ENCODE results near the gene KCTD4.
"Not testable (repeated sequence)": the region's sequence is repeated elsewhere in the genome, so short reads cannot be mapped to it uniquely, and the experiment has no call there.

Gene KCTD4

GRCh38 chr13:45200701-45201232 is at the start of gene KCTD4:
Gene KCTD4, minus strand, starts transcription at chr13:45201045. Its CDS starts 6,478 bp downstream, at chr13:45194567.
- H3K9me3 Mint-ChIP-seq = no peaks in the 10 kb centered on the region
- H3K36me3 Mint-ChIP-seq (ENCODE audit: low read depth) = peaks cover 47% of the 10 kb centered on the region
- no peaks in the 10 kb centered on the region for H3K27me3 Mint-ChIP-seq
- no peak for DNase-seq
- peaks cover 32% of the 10 kb centered on the region for H3K4me1 Mint-ChIP-seq (ENCODE audit: low read depth)
- H3K27ac Mint-ChIP-seq = no peak within 1 kb of the TSS
- no peak within 1 kb of the TSS for H3K4me3 Mint-ChIP-seq

- no peaks in the 10 kb centered on the region for H3K4me1 Mint-ChIP-seq (ENCODE audit: low read depth)
- H3K27ac Mint-ChIP-seq = no peak overlapping the region
- no peak overlapping the region for H3K4me3 Mint-ChIP-seq
- peaks cover 40% of the 10 kb centered on the region for H3K36me3 Mint-ChIP-seq (ENCODE audit: low read depth)
- no peak for DNase-seq
- no peaks in the 10 kb centered on the region for H3K27me3 Mint-ChIP-seq
- H3K9me3 Mint-ChIP-seq = no peaks in the 10 kb centered on the region
Observed at GRCh38 chr13:45249662-45250061, 48.8 kb upstream of the KCTD4 start.

- H3K9me3 Mint-ChIP-seq; H3K4me3 Mint-ChIP-seq; H3K4me1 Mint-ChIP-seq (ENCODE audit: low read depth); DNase-seq; H3K27me3 Mint-ChIP-seq; H3K27ac Mint-ChIP-seq: not testable (repeated sequence)
- H3K36me3 Mint-ChIP-seq (ENCODE audit: low read depth) = peaks cover 13% of the 10 kb centered on the region
Observed at GRCh38 chr13:45244736-45245135, 43.9 kb upstream of the KCTD4 start.

GRCh38 chr13:45243077-45243476 is 42.2 kb upstream of the KCTD4 start:
- Mint-ChIP-seq H3K36me3 (ENCODE audit: low read depth) (peaks cover 16% of the 10 kb centered on the region), H3K4me3 (no peak overlapping the region), H3K9me3 (no peaks in the 10 kb centered on the region), H3K4me1 (ENCODE audit: low read depth) (peaks cover 4% of the 10 kb centered on the region), H3K27ac (no peak overlapping the region), H3K27me3 (no peaks in the 10 kb centered on the region)
- no peak for DNase-seq

- Mint-ChIP-seq H3K4me1 (ENCODE audit: low read depth) (peaks cover 4% of the 10 kb centered on the region), H3K4me3 (no peak overlapping the region), H3K36me3 (ENCODE audit: low read depth) (peaks cover 16% of the 10 kb centered on the region), H3K27me3 (no peaks in the 10 kb centered on the region), H3K9me3 (no peaks in the 10 kb centered on the region), H3K27ac (no peak overlapping the region)
- no peak for DNase-seq
Observed at GRCh38 chr13:45242524-45242923, 41.7 kb upstream of the KCTD4 start.

- Mint-ChIP-seq H3K9me3 (no peaks in the 10 kb centered on the region), H3K36me3 (ENCODE audit: low read depth) (peaks cover 16% of the 10 kb centered on the region), H3K4me3 (no peak overlapping the region), H3K4me1 (ENCODE audit: low read depth) (peaks cover 4% of the 10 kb centered on the region), H3K27me3 (no peaks in the 10 kb centered on the region), H3K27ac (no peak overlapping the region)
- DNase-seq = no peak
Observed at GRCh38 chr13:45242070-45242469, 41.2 kb upstream of the KCTD4 start.

- no peaks in the 10 kb centered on the region for H3K9me3 Mint-ChIP-seq
- H3K4me3 Mint-ChIP-seq = no peak overlapping the region
- no peak overlapping the region for H3K27ac Mint-ChIP-seq
- H3K27me3 Mint-ChIP-seq = no peaks in the 10 kb centered on the region
- no peak for DNase-seq
- peaks cover 13% of the 10 kb centered on the region for H3K36me3 Mint-ChIP-seq (ENCODE audit: low read depth)
- H3K4me1 Mint-ChIP-seq (ENCODE audit: low read depth) = peaks cover 4% of the 10 kb centered on the region
Observed at GRCh38 chr13:45240143-45240542, 39.3 kb upstream of the KCTD4 start.

- H3K4me1 Mint-ChIP-seq (ENCODE audit: low read depth) = peaks cover 4% of the 10 kb centered on the region
- no peaks in the 10 kb centered on the region for H3K27me3 Mint-ChIP-seq
- H3K27ac Mint-ChIP-seq = no peak overlapping the region
- H3K36me3 Mint-ChIP-seq (ENCODE audit: low read depth) = peaks cover 11% of the 10 kb centered on the region
- DNase-seq = no peak
- H3K4me3 Mint-ChIP-seq = no peak overlapping the region
- no peaks in the 10 kb centered on the region for H3K9me3 Mint-ChIP-seq
Observed at GRCh38 chr13:45238945-45239795, 38.3 kb upstream of the KCTD4 start.

- Mint-ChIP-seq H3K4me3 (no peak overlapping the region), H3K36me3 (ENCODE audit: low read depth) (peaks cover 13% of the 10 kb centered on the region), H3K4me1 (ENCODE audit: low read depth) (peaks cover 15% of the 10 kb centered on the region), H3K9me3 (no peaks in the 10 kb centered on the region), H3K27ac (no peak overlapping the region), H3K27me3 (no peaks in the 10 kb centered on the region)
- no peak for DNase-seq
Observed at GRCh38 chr13:45232591-45232990, 31.7 kb upstream of the KCTD4 start.

GRCh38 chr13:45231722-45232121 is 30.9 kb upstream of the KCTD4 start:
- Mint-ChIP-seq H3K9me3 (no peaks in the 10 kb centered on the region), H3K27me3 (no peaks in the 10 kb centered on the region), H3K36me3 (ENCODE audit: low read depth) (peaks cover 13% of the 10 kb centered on the region), H3K4me3 (no peak overlapping the region), H3K27ac (no peak overlapping the region), H3K4me1 (ENCODE audit: low read depth) (peaks cover 15% of the 10 kb centered on the region)
- no peak for DNase-seq

GRCh38 chr13:45231305-45231704 is 30.5 kb upstream of the KCTD4 start:
- DNase-seq = no peak
- Mint-ChIP-seq H3K27ac (no peak overlapping the region), H3K9me3 (no peaks in the 10 kb centered on the region)

GRCh38 chr13:45229172-45229571 is 28.3 kb upstream of the KCTD4 start:
- H3K4me1 Mint-ChIP-seq (ENCODE audit: low read depth) = peaks cover 29% of the 10 kb centered on the region
- H3K4me3 Mint-ChIP-seq = no peak overlapping the region
- no peak for DNase-seq
- H3K36me3 Mint-ChIP-seq (ENCODE audit: low read depth) = peaks cover 13% of the 10 kb centered on the region
- H3K9me3 Mint-ChIP-seq = no peaks in the 10 kb centered on the region
- H3K27me3 Mint-ChIP-seq = no peaks in the 10 kb centered on the region
- no peak overlapping the region for H3K27ac Mint-ChIP-seq

More at GRCh38 chr13:45231305-45231704, 30.5 kb upstream of the KCTD4 start:
- Mint-ChIP-seq H3K27me3 (no peaks in the 10 kb centered on the region), H3K4me1 (ENCODE audit: low read depth) (peaks cover 16% of the 10 kb centered on the region), H3K36me3 (ENCODE audit: low read depth) (peaks cover 13% of the 10 kb centered on the region), H3K4me3 (no peak overlapping the region)

- Mint-ChIP-seq H3K36me3 (ENCODE audit: low read depth) (peaks cover 13% of the 10 kb centered on the region), H3K27ac (no peak overlapping the region), H3K27me3 (no peaks in the 10 kb centered on the region), H3K4me1 (ENCODE audit: low read depth) (peaks cover 31% of the 10 kb centered on the region), H3K4me3 (no peak overlapping the region), H3K9me3 (no peaks in the 10 kb centered on the region)
- no peak for DNase-seq
Observed at GRCh38 chr13:45228002-45228401, 27.2 kb upstream of the KCTD4 start.

- Mint-ChIP-seq H3K36me3 (ENCODE audit: low read depth) (peaks cover 21% of the 10 kb centered on the region), H3K27ac (no peak overlapping the region), H3K4me3 (no peak overlapping the region), H3K9me3 (no peaks in the 10 kb centered on the region), H3K27me3 (no peaks in the 10 kb centered on the region), H3K4me1 (ENCODE audit: low read depth) (peaks cover 26% of the 10 kb centered on the region)
- DNase-seq = no peak
Observed at GRCh38 chr13:45226024-45226423, 25.2 kb upstream of the KCTD4 start.

GRCh38 chr13:45225370-45225769 is 24.5 kb upstream of the KCTD4 start:
- Mint-ChIP-seq H3K9me3 (no peaks in the 10 kb centered on the region), H3K27me3 (no peaks in the 10 kb centered on the region), H3K36me3 (ENCODE audit: low read depth) (peaks cover 24% of the 10 kb centered on the region), H3K4me3 (no peak overlapping the region), H3K4me1 (ENCODE audit: low read depth) (peaks cover 26% of the 10 kb centered on the region), H3K27ac (no peak overlapping the region)
- DNase-seq = no peak
